Prostate gland (tissue), 2 donors: ENCODE data around the gene CACNA2D4.

Source experiments
- POLR2A ChIP-seq: fragments of 450-650 bp; IDR thresholded peaks from one replicate; pipeline ENCODE4 v1.6.1; 2016; ENCODE audit warnings: antibody characterized with exemption, mild to moderate bottlenecking
- POLR2AphosphoS5 ChIP-seq: sonication (generic); formaldehyde crosslinking; IDR thresholded peaks from one replicate; pipeline ENCODE4 v1.6.1; 2017; ENCODE audit warnings: antibody characterized with exemption
- TF ChIP-seq, protein P1 (sequence below), 4 experiments: fragments of 200-600 bp in 2 of 4; fragments of 450-650 bp in 2 of 4; sonication (generic) in 2 of 4; IDR thresholded peaks; 1 replicate in 3 of 4; 2 replicates in 1 of 4; pipeline ENCODE4 v1.5.1; 2016 to 2019; ENCODE audit warnings: antibody characterized with exemption in 4 of 4, mild to moderate bottlenecking in 2 of 4, moderate library complexity in 2 of 4

DNA sequence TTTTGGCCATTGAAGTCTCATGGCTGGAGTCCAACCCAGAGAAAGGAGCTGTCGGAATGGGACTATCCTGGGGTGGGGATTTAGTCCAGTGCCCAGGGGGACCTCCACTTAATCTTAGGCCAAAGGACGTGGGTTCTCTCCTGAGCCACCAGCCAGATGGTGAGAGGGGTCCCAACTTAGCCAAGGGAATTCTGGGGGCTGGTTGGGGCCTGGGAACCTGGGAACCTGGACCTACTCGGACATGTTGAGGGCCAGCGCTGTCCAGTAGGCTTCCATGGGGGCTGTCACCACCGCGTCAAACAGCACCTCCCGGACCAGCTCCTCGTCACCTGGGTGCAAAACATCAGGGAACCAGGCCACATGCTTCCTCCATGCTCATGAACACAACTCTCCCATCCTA is 64.7 kb downstream of the CACNA2D4 start:
- TF ChIP-seq, protein P1, sequence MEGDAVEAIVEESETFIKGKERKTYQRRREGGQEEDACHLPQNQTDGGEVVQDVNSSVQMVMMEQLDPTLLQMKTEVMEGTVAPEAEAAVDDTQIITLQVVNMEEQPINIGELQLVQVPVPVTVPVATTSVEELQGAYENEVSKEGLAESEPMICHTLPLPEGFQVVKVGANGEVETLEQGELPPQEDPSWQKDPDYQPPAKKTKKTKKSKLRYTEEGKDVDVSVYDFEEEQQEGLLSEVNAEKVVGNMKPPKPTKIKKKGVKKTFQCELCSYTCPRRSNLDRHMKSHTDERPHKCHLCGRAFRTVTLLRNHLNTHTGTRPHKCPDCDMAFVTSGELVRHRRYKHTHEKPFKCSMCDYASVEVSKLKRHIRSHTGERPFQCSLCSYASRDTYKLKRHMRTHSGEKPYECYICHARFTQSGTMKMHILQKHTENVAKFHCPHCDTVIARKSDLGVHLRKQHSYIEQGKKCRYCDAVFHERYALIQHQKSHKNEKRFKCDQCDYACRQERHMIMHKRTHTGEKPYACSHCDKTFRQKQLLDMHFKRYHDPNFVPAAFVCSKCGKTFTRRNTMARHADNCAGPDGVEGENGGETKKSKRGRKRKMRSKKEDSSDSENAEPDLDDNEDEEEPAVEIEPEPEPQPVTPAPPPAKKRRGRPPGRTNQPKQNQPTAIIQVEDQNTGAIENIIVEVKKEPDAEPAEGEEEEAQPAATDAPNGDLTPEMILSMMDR (IDR thresholded peaks at IDR 0.05): no peak
- no peak for TF ChIP-seq POLR2AphosphoS5
- no peak for TF ChIP-seq POLR2A
